B cell (primary cell): Measurements from ENCODE around the gene NOL9.

Experiments used
- CTCF ChIP-seq: fragments of 200-600 bp; IDR thresholded peaks from one replicate; pipeline ENCODE4 v1.8.0; 2022; ENCODE audit warnings: antibody characterized with exemption, mild to moderate bottlenecking
- EZH2 ChIP-seq: IDR thresholded peaks from 2 replicates; pipeline ENCODE4 v1.6.1; 2012; ENCODE audit warnings: borderline replicate concordance, low read depth, mild to moderate bottlenecking, moderate library complexity, low read length; ENCODE audit not compliant: insufficient read depth, poor library complexity, severe bottlenecking

- TF ChIP-seq CTCF (no peak), EZH2 (no peak)
These were observed 56.3 kb downstream of the NOL9 start for GRCh38 chr1:6497867-6498575.
